ENCODE results near the gene TPM4.

DNA sequence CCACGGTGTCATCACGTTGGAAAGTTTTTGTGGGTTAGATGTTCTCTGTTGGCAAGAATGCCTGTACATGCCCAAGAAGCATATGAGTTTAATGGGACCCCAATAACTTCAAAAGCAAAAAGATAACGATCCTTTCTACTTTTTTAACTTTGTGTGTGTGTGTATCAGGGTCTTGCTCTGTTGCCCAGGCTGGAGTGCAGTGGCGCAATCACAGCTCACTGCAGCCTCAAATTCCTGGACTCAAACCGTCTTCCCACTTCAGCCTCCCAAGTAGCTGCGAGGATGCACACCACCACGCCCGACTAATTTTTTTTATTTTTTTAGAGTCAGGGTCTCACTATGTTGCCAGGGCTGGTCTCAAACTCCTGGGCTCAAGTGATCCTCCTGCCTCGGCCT, 34.3 kb upstream of the TPM4 start:
- TF ChIP-seq CTCF (IDR thresholded peaks at IDR 0.05 in 4 of 5, conservative IDR thresholded peaks at IDR 0.05 in 1 of 5) (no peak), POLR2A (IDR thresholded peaks at IDR 0.05) (no peak)
